Renal cortical epithelial cell (primary cell): ENCODE data around the gene RERE. TPM values are rescaled to one million over a fixed set of nuclear protein-coding genes. Genes with fewer than 3 reads are reported as not detected.

Source experiments
- DNase-seq: peaks from one replicate; pipeline ENCODE4 v3.0.0-alpha.2; 2011; ENCODE audit warnings: low read depth
- total RNA-seq: library from RNA; depleted of rRNA; stranded (reverse); fragments of >200 nt; gene quantifications from 2 replicates; pipeline ENCODE4 v1.2.3, GENCODE V29; 2014

RERE gene
- total RNA-seq, 1 donor from 2014 or later = 57.8 TPM

DNA sequence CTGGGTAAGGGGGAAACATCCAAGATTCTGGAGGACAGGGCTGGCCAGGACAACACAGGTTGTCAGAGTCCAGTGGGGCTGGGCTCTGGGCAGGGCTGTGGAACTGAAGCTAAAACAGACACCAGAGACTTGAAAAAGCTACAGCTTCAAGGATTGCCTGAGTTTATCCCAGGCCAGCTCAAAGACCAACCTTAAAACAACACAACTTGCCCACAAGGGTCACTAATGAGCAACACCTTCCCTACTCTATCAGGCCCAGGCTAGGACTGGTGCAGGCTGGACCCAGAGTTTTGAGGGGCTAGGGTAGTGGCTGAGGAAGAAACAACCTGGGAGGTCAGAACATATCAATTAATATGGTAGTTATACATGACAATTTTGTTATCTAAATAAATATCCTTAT, 338.9 kb downstream of the RERE start:
- DNase-seq = no peak

DNA sequence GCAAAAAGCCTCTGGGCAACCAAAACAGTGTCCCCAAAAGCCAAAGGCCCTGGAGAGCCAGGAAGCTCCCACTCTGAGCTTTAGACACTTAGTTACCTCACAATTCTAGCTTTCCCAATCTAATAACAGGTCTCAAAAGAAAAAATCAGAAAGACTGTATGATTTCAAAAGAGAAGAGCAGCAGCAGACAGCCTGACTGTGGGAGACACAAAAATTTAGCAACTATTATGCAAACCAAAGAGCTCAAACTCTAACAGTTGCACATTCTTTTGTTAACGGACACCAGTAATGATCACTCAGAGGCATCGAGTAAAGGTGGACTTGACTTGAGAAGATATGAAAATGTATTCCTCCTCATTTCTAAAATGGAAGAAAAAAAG, 339.5 kb downstream of the RERE start:
- DNase-seq = no peak

DNA sequence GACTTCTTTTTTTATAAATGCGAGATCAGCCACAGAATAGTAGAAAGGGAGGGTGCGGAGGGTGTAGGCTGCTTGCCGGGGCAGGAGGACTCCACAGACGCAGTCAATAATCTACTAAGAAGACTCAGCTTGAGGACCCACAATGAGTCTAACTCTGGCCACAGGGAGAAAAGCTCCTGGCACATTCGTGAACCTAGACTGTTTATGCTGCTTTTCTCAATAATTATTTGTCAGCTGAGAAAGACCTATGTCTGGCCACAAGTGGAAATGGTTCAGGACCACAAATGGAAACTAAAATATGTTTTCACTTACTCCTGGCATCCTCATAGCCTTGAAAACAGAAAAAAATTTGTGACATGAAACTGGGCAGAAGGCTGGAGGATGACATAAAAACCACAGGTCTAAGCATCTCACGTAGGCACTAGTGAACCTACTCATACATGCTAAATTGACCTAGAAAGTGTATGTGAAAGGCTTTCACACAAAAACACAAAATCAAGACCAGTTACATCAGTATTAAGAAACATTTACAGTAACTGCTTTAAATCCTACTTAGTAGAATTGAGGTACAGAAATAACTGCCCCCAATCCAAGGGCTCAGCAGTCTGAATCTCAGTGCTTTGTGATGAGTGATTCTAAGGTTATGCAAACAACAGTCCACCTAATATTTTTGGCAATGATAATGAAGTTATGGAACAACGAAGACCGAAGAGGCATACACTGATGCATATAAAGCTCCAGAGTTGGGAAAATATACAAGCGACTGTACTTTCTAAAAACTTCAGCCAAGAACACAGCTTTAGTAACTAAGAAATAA, 340.1 kb downstream of the RERE start:
- DNase-seq = peak; percentile 75

DNA sequence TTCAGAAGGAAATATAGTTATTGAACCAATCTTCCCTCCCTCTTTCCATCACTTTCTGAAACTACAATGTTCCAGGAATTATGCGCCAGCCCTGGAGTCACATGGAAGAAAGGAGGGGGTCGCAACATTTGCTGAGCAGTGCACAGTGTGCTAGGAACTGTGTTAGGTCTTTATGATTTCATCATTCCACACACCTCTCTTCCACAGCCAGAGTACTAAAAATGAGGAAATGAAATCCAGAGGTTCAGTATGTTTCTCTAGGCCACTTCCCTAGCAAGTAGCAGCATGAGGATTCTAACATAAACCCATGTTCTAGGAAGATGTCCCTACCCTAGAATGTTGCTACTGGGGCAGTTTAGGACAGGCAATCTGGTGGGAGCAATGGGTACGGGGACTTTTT, 341.4 kb downstream of the RERE start:
- DNase-seq = no peak

DNA sequence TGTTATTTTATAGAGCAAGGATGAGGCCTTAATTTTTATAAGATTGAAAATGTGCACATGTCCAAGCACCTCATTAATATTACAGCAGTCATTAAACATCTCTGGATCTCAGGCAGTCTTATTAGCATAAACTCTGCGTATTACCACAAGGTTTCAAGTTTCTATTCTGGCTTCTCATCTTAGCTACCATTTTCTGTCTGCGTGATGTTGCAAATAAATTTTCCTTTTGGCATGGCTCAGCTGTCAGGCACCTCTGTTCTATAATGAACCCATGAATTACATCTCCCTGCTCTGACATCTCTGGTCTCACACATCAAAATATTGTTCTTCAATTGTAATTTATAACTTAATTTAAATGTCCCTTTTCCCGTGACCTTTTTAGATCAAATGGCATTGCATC, 343.1 kb downstream of the RERE start:
- DNase-seq = no peak

DNA sequence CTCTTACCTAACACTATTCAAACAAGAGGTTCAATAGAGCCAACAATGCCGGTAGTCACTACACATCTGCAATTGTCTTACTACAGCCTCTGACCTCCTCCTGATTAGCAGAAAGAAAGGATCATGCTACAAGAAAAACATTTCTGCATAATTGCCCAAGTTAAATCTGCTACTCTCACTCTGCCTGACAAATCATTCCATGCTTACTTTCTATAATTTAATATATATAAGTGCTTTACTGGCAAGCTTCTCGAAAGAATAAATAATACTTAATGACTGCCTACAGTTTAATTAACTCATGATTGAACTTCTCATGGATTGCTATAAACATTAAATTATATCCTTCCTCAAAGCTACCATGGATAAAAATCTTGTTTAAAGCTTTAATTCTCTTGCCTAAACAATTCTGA, 343.5 kb downstream of the RERE start:
- no peak for DNase-seq

DNA sequence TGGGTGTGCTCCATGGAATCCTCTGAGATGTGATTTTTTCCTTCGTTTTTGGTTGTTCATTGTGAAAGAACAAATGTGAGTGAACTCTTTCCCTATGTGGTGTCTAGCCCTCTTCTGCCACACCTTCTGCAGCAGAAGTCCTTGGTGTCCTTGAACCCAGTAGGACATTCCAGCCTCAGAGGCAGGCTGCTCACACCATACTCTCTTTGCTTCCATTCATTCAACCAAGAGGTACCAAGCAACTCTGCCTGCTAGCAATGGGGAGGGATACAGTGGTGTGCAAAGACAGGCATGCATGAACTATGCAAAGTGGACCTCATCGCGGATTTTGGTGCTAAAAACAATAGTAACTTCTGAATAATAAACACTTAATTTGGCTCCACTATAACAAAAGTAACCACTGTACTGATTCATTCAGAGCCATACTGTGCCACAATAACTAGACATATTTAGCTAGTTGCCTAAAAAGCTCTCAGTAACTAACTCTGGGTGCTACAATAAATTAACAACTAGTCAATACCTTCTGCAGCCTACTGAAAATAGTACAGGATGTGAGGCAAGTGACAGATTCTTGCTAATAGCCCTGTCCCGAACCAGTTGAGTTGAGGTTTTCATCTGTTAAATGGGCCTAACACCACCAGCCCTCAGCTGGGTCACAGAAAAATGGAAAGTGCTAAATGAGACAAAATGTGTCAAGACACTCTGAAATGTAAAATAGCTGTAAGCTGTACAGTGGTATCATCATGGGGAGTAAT, 344.1 kb downstream of the RERE start:
- DNase-seq = no peak

DNA sequence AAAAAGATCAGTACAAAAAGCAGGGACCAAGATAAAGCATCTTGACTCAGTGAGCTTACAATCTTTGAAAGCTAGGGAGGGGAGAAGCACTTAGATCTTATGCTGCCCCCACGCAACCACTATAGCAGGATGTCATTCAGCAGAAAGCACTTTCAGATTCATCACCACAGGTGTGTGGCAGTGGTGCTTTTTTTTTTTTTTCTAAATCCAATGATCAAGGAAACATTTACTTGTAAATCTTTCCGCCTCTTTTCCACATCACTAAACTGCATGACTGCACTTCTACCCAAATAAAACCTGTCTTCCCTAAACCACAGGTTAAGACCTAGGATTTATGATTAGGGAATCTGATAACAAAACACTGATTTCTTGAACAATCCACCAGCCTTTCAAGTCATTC, 344.8 kb downstream of the RERE start:
- DNase-seq = no peak

DNA sequence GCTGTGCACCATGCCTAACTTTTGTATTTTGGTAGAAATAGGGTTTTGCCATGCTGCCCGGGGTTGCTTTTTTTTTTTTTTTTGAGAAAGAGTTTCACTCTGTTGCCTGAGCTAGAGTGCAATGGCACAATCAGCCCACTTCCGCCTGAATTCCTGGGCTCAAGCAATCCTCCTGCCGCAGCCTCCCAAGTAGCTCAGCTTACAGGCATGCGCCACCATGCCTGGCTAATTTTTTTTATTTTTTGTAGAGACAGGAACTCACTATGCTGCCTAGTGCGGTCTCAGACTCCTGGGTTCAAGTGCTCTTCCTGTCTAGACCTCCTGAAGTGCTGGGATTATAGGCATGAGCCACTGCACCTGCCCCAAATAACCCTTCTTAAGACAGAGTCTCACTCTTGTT, 346.0 kb downstream of the RERE start:
- no peak for DNase-seq

DNA sequence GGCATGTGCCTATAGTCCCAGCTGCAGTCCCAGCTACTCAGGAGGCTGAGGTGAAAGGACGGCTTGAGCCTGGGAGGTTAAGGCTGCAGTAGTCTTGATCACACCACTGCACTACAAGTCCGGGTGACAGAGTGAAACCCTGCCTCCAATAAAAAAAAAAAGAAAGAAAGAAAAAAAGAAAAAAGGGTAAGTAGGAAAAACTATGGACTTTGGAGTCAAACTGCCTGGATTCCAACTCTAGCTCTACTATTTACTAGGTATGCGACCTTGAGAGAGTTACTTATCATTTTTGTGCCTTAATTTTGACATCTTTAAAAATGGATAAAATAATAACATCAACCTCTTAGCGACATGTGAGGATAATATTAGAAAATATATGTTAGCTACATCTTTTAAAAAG, 348.7 kb downstream of the RERE start:
- no peak for DNase-seq

DNA sequence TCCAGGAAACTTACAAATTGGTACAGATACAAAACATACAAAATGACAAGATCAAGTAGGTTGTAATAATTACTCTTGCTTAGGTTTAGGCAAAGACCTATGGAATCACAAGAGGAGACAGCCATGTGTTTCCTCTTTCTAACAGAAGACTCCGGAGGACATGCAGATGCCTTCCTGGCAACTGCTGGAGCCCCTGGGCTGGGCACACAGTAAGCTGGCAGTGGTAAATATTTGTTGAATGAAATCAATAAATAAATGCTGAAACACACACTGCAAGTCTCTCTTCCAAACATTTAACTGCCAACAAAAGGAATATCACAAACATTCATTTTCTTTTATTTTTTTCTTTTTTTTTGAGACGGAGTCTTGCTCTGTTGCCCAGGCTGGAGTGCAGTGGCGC, 350.1 kb downstream of the RERE start:
- no peak for DNase-seq

DNA sequence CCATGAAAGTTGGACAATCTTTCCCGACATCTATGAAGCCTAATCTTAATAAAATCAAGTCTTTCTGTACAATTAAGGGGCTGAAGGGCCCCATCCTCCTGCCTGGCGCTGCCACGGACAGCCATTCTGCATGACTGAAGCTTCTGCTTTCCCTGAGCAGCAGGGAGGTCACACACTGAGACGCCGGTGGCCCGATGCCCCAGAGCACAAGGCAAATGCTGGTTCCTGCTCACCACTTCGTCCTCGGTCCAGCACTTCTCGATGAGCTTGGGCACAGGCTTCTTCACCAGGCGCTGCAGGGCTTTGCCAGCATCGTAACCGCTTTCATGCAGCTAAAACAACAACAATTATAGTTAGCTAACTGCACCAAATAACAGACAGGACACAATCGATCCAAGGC, 351.7 kb downstream of the RERE start:
- DNase-seq = no peak

DNA sequence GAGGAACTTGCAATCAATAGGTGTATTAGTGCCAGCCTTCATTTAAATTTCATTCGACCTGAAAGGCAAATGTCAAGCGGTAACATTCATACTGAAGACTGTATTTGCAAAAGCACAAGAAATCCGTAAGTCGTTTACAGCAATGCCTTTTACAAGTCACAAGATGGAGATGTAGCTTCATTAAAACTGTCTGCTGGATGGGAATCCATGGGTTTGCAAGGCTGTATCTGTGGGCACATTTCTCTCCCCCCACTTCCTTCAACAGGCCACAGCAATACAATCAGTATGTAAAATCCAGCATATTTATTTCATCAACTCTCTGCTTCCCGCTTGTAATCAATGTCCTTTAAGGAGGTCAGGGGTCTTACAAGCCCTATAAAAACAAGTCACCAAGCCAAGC, 352.4 kb downstream of the RERE start:
- DNase-seq = no peak

DNA sequence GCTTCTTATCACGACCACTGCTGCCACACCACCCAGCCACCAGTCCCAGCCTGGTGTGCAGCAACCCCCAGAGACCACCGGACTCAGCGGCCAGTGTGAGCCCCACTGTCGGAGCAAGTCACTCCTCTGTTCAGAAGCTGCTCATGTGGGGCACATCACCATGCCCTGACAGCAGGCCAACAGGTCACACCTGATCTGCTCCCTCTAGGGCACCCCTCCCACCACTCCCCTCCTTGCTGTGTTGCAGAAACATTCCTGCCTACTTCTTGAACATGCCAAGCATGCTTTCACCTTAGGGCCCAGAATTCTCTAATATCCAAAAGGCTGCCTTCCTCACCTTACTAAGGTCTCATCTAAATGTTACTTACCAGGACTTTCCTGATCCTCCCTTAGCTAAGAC, 353.1 kb downstream of the RERE start:
- DNase-seq = peak; percentile 44

DNA sequence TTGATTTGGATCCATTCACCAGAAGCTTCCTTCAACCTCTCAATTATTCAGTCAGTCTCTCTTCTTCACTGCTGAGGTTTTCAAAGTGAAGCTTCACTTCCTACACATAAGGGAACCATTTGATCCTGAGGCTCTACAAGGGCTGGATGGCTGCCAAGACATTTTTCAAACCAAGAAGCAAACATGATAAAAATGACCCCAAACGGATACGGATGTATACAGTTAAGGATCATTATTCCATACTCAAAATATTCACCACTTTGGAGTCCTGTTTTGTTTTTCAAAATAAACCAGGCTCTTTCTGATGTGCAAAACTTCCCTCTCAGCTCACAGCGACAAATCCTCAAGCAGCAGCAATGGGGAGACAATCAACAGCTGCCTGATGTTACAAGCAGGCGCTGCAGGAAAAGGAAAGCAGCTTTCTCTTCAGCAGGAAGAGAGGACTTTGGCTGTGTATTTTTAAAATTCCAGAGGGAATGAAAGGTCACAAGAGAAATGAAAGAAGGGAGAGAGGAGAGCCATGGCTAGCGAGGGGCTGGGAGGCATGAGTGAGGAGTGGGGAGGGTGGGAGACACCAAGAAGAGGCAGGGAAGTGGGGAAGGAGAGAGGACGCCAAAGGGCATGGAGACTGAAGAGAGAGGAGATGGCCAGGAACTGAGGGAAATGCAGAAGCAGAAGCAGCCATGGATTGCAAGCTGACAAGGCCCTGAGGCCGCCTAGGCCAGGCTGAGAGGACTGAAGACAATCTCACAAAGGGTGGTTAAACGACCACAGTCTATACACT, 354.1 kb downstream of the RERE start:
- DNase-seq = peak; percentile 56

DNA sequence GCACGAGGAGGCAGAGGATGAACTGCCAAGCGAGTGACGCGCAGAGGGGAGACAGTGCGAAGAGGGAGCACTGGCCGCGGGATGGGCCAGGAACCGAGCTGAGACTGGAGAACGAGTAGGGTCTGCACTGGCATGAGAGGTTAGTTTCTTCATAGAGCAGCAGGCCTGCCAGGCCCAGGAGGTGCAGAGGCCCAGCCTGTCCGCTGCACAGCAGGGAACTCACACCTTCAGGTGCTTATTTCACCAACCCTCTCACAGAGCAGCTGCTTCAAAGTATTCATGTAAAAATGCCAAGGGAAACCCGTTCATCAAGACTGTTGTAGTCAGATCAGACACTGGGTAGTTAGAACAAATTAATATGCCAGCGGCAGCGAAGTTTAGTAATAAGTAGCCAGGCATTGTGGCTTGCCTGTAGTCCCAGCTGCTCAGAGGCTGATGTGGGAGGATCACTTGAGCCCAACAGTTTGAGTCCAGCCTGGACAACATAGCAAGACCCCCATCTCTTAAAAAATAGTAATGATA, 355.0 kb downstream of the RERE start:
- peak; percentile 66 for DNase-seq

DNA sequence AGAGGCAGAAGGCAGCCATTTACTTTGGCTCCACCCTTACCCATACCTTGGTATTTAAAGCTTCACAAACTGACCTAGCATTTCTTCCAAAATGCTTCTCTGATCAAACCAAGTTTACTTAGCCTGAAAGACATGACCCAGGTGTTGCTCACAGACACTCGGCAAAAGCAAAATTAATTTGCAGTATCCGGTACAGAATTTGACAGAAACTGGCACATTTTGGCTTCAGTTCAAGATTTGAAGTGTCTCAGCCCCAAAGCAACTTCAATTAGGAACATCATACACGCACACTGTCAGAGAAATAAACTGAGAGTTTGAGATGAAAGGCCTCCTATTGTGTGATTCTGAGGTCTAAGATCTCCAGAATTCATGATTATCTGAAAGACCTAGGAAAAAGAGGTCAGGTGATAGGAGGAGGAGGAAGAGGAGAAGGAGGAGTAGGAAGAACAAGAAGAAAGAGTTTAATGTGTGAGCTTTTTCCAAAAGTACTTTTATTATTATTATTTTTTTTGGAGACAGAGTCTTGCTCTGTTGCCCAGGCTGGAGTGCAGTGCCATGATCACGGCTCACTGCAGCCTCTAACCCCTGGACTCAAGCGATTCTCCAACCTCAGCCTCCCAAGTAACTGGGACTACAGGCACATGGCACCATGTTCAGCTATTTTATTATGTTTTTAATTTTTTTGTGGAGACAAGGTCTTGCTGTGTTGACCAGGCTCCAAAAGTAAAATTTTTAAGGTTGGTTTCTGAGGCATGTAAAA, 355.9 kb downstream of the RERE start:
- DNase-seq = no peak

DNA sequence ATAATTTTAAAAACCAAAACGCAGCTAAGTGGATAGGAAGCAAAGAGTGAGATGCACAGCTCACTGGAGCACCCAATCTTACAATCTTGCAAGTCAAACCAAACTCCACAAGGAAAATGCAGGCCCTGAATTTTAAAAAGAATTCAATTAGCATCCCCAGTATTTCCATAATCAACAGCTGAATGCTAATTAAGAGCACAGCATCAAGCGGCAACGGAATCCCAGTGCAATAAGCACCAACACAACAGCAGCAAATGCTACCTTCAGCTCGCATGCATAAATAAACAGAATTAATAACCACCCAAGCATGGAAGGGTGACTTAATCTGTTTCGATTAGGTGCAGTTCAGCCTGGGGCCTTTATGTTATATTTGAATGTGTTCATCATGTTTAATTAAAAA, 356.7 kb downstream of the RERE start:
- peak; percentile 40 for DNase-seq

DNA sequence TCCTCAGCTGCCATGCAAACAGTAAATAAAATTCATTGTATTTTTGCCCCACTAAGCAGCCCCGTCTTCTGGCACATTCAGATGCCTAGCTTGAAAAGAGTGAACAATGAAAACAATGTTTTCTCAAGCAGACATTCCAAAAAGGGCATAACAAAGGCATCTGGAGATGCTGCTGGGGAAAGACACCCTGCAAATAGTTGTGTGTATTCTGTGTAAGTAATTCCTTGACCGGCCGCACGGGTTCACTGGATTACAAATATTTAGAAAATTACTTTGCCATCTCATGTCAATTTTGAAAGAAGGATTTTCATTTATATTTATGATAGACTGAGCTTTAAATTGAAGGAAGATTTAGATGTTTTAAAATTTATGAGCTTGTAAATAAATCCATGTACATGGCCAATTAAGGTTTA, 357.3 kb downstream of the RERE start:
- DNase-seq = no peak

DNA sequence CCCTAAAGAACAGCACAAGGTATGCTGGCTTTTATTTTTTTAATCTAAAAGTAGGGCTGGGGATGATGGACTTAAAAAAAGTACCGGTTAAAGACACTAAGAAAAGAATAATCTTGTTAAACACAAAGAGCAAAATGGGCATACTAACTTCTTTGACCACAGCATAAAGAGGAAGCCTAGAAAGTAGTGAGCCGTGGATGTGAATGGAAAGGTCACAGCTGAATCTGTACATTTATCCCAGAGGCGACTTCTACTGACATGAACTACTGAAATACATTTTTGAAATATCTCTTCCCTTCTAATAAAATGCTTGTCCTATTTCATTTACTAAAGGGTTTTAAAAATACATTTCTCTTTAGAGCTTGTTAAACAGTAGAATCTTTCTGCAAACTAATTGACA, 358.8 kb downstream of the RERE start:
- DNase-seq = no peak

DNA sequence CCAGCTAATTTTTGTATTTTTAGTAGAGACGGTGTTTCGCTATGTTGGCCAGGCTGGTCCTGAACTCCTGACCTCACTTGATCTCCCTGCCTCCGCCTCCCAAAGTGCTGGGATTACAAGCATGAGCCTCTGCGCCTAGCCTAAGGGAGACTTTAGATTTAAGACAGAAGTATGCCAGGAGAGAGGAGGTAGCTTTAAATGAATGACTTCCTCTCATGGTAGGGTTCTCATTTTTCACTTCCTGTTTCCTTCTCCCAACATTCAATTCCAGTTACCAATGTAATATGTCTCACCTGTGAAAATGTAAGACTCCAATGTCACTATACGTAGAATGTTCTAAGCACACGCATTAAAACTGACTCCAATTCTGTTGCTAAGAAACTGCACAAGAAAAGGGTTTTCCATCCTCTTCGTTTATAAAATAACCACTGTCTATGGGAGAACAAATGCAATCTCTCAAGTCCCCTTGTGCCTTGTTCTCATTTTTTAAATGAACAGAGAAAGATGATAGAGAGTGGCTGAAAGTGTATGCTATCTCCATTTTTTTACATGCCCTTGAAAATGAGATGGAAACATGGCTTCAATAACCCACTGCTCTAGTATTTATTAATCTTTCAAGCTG, 359.6 kb downstream of the RERE start:
- DNase-seq = no peak
